Right lobe of liver (tissue), 6 donors: ENCODE results near the gene PSD4. TPM values are rescaled to one million over a fixed set of nuclear protein-coding genes. Genes with fewer than 3 reads are reported as not detected.

Source experiments
- ATAC-seq, 4 donors: fragments of 200-7000 bp; cut with Tn5 transposase; one replicate each; pipeline ENCODE4 v1.9.1; 2020; ENCODE audit warnings: mild to moderate bottlenecking in 4 of 4, moderate library complexity in 4 of 4
- DNase-seq, 3 donors: peaks; one replicate each; pipeline ENCODE4 v3.0.0-alpha.2; 2020
- H3K27ac ChIP-seq, 3 donors: fragments of 200-600 bp; one replicate each; pipeline ENCODE4 v1.8.0; 2022
- H3K27me3 ChIP-seq, 2 donors: fragments of 200-600 bp; one replicate each; pipeline ENCODE4 v1.8.0; 2022
- H3K36me3 ChIP-seq, 4 donors: fragments of 200-600 bp; sonication (generic) in 1 of 4; one replicate each; pipeline versions ENCODE4 v1.5.1 to v1.8.0; 2017 to 2022; ENCODE audit warnings: control low read depth in 1 of 4
- H3K4me1 ChIP-seq, 4 donors: fragments of 200-600 bp; sonication (generic) in 1 of 4; one replicate each; pipeline versions ENCODE4 v1.5.1 to v1.8.0; 2017 to 2022; ENCODE audit warnings: control low read depth in 1 of 4
- H3K4me3 ChIP-seq, 3 donors: fragments of 200-600 bp; one replicate each; pipeline ENCODE4 v1.8.0; 2022
- H3K9me3 ChIP-seq, 4 donors: fragments of 200-600 bp; sonication (generic) in 1 of 4; one replicate each; pipeline versions ENCODE4 v1.5.1 to v1.8.0; 2017 to 2022; ENCODE audit warnings: control low read depth in 1 of 4
- CTCF ChIP-seq, 4 donors: fragments of 200-600 bp in 3 of 4; fragments of 450-650 bp in 1 of 4; IDR thresholded peaks; one replicate each; pipeline versions ENCODE4 v1.5.1 to v1.8.0; 2016 to 2022; ENCODE audit warnings: antibody characterized with exemption in 4 of 4, mild to moderate bottlenecking in 2 of 4
- POLR2A ChIP-seq: fragments of 450-650 bp; IDR thresholded peaks from one replicate; pipeline ENCODE4 v1.6.1; 2017; ENCODE audit warnings: antibody characterized with exemption, mild to moderate bottlenecking
- WGBS: methylation state at CpG from one replicate; pipeline ENCODE4 v1.1.6; 2018; ENCODE audit warnings: low coverage, low lambda C conversion rate; ENCODE audit not compliant: insufficient coverage; ENCODE audit errors: missing lambda C conversion rate; 5-methylcytosine and 5-hydroxymethylcytosine counted together
- intact Hi-C, 2 donors: fragments of 100-400 bp; cut with DNase I; formaldehyde crosslinking; loops; one replicate each; pipeline versions ENCODE4 v1.11.2 to v1.14.1; 2022
- total RNA-seq, 6 experiments: library from RNA; depleted of rRNA in 2 of 6; stranded (reverse); fragments of >200 nt in 2 of 6; fragmentation: NEBNext Ultra II Directional in 3 of 6; extraction: Animal tissue kit (Norgen Biotek cat#: 25700) in 3 of 6; gene quantifications; one replicate each; pipeline versions ENCODE4 v1.1.0 to v1.2.4, GENCODE V29; 2016 to 2023
- donor health status: DM: no; HTN: yes; CAD: no.
- donor health status: DM: no; HTN: no; CAD: no.
- donor health status: DM: no; HTN: no; CAD: no.
- donor health status: DM: no; HTN: yes; CAD: no.
- donor health status: DM: no; HTN: yes; CAD: no.

PSD4 gene
- total RNA-seq, 6 experiments from 2014 or later, result 38.0 to 77.8 (median 58.7) TPM

- Histone ChIP-seq H3K9me3 (no peaks in the 10 kb centered on the region), H3K4me1 (peaks cover 0 to 15% (median 7%) of the 10 kb centered on the region in 4 donors), H3K4me3 (no peak overlapping the region), H3K36me3 (no peaks in the 10 kb centered on the region), H3K27me3 (no peaks in the 10 kb centered on the region), H3K27ac (no peak overlapping the region)
- intact Hi-C loops, result no loop called here
- no peak for ATAC-seq
- no peak for DNase-seq
- no peak for TF ChIP-seq CTCF (IDR thresholded peaks at IDR 0.05)
- no peak for TF ChIP-seq POLR2A
- WGBS, result 91% methylated on average over 9 of the region's 14 CpGs
These were observed 39.5 kb downstream of the PSD4 start for GRCh38 chr2:113213061-113213930.

- no peak for TF ChIP-seq POLR2A
- TF ChIP-seq CTCF (IDR thresholded peaks at IDR 0.05), result no peak
- H3K4me3 ChIP-seq, result no peak overlapping the region
- no peaks in the 10 kb centered on the region for H3K9me3 ChIP-seq
- H3K4me1 ChIP-seq, result peaks cover 0 to 22% (median 11%) of the 10 kb centered on the region in 4 donors
- ATAC-seq, result no peak
- intact Hi-C loops, result no loop called here
- WGBS, result no CpG with 5 or more reads among the region's 4 CpGs
- no peak for DNase-seq
- no peak overlapping the region for H3K27ac ChIP-seq
- no peaks in the 10 kb centered on the region for H3K27me3 ChIP-seq
- H3K36me3 ChIP-seq, result no peaks in the 10 kb centered on the region
These were observed 40.4 kb downstream of the PSD4 start for GRCh38 chr2:113214141-113214540.

GRCh38 chr2:113215056-113215455, 41.3 kb downstream of the PSD4 start:
- WGBS, result 100% methylated on average over 2 of the region's 2 CpGs
- DNase-seq, result no peak

GRCh38 chr2:113216321-113216720, 42.5 kb downstream of the PSD4 start:
- DNase-seq (peak in 1 of 3 donors; percentile 42), ATAC-seq (no peak)
- intact Hi-C loops, result no loop called here
- Histone ChIP-seq H3K4me1 (peaks cover 0 to 36% (median 14%) of the 10 kb centered on the region in 4 donors), H3K27ac (no peak overlapping the region), H3K27me3 (no peaks in the 10 kb centered on the region), H3K36me3 (no peaks in the 10 kb centered on the region), H3K9me3 (no peaks in the 10 kb centered on the region), H3K4me3 (no peak overlapping the region)
- no CpG with 5 or more reads among the region's 2 CpGs for WGBS
- TF ChIP-seq POLR2A, result no peak
- TF ChIP-seq CTCF (IDR thresholded peaks at IDR 0.05), result no peak

More at GRCh38 chr2:113215056-113215455, 41.3 kb downstream of the PSD4 start:
- H3K36me3 ChIP-seq, result no peaks in the 10 kb centered on the region
- no peaks in the 10 kb centered on the region for H3K27me3 ChIP-seq
- ATAC-seq, result no peak
- H3K27ac ChIP-seq, result no peak overlapping the region
- no peaks in the 10 kb centered on the region for H3K9me3 ChIP-seq
- peaks cover 0 to 32% (median 14%) of the 10 kb centered on the region in 4 donors for H3K4me1 ChIP-seq
- TF ChIP-seq POLR2A (no peak), CTCF (IDR thresholded peaks at IDR 0.05) (no peak)
- intact Hi-C loops, result no loop called here
- H3K4me3 ChIP-seq, result no peak overlapping the region
